HG03571 (cell line): Measurements from ENCODE around the gene SGCA.

Source experiments
- ATAC-seq: cut with Tn5 transposase; IDR thresholded peaks from one replicate; pipeline ENCODE4 v1.9.1; 2021; ENCODE audit not compliant: unreplicated experiment

Gene SGCA

GRCh38 chr17:50134206-50135110, 31.3 kb upstream of the SGCA start:
- no peak for ATAC-seq

GRCh38 chr17:50135316-50136095, 30.3 kb upstream of the SGCA start:
- ATAC-seq: no peak

DNA sequence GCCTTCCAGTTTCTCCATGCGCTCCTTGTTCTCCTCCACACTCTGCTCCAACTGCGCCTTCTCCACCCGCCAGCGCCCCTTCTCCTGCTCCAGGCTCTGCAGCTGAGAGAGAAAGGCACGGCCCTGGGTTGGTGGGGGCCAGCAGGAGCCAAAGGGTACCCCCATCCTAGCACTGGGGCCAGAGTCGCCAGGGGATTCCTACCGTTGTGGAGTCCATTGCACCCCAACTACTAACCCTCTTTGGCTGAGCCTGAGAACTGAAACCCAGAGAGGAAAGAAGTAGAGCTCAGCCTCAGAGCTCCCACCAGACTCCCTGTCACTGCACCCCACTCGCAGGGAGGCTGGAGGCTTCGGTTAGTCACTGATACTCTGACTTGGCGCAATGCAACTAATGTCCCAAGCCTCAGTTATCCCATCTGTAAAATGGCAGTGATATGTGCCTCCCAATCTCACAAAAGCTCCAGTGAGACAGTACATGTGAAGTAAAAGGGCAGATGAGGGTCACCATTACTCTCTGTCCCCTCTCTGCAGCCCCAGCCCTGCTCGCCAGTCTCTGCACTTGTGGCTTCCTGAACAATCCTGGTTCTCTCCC, 29.6 kb upstream of the SGCA start:
- ATAC-seq: no peak

GRCh38 chr17:50137042-50137441, 28.8 kb upstream of the SGCA start:
- ATAC-seq: no peak

DNA sequence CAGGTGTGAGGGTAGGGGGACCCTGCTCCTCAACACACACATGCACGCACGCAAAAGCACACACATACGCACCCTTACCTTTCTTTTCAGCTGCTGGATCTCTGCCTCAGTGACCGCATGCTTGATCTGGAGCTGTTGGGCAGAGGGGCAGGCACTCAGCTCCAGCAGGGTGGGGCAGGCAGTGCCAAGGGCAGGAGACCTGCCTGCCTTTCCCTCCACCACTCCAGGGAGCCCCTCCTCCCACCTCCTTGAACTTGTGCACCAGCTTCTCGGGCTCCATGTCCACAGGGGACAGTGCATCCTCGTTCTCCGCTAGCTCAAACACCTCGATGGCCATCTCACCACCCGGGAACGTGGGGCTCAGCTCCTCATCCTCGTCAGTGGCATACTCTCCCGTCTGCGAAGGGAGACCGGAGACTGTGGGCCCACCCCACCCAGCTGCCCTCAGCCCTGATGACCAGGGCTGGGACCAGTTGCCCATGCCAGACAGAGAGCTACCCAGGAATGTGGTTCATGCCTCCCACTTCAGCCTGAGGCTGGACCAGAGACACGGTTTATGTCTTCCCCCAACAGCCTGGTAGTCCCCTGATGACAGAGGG, 26.5 kb upstream of the SGCA start:
- ATAC-seq: no peak

GRCh38 chr17:50139950-50140885, 25.6 kb upstream of the SGCA start:
- ATAC-seq: no peak

DNA sequence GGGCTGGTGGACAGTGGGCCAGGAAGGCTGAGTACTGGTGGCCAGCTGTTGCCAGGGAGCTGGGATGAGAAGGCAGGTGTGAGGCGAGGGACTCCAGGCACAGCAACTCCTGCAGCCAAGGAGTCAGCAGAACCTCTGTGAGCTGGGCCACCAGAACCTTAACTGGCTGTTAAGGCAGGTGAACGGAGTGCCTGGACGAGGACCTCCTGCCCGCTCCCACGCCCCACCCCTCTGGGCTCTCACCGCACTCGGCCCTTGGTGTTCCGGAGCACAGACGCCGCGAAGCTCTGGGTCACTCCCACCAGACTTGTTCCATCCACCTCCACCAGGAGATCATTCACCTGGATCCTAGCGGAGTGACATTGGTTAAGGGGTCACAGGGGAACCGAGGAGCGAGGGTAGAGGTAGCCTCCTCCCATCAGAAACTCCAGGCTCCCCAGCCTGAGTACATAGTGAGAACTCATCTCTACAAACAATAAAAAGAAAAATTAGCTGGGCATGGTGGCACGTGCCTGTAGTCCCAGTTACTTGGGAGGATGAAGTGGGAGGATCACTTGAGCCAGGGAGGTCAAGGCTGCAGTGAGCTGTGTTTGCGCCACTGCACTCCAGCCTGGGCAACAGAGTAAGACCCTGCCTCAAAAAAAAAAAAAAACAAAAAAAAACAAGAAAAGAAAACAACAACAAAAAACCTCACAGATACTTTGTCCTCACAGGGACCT, 24.6 kb upstream of the SGCA start:
- no peak for ATAC-seq

GRCh38 chr17:50141745-50142110, 24.1 kb upstream of the SGCA start:
- no peak for ATAC-seq

GRCh38 chr17:50143461-50144176, 22.2 kb upstream of the SGCA start:
- ATAC-seq: no peak

- no peak for ATAC-seq
These were observed 21.4 kb upstream of the SGCA start for GRCh38 chr17:50144355-50144754.

GRCh38 chr17:50144845-50145531, 20.8 kb upstream of the SGCA start:
- ATAC-seq: no peak

GRCh38 chr17:50145532-50146229, 20.1 kb upstream of the SGCA start:
- no peak for ATAC-seq

GRCh38 chr17:50146230-50146926, 19.4 kb upstream of the SGCA start:
- ATAC-seq: no peak

DNA sequence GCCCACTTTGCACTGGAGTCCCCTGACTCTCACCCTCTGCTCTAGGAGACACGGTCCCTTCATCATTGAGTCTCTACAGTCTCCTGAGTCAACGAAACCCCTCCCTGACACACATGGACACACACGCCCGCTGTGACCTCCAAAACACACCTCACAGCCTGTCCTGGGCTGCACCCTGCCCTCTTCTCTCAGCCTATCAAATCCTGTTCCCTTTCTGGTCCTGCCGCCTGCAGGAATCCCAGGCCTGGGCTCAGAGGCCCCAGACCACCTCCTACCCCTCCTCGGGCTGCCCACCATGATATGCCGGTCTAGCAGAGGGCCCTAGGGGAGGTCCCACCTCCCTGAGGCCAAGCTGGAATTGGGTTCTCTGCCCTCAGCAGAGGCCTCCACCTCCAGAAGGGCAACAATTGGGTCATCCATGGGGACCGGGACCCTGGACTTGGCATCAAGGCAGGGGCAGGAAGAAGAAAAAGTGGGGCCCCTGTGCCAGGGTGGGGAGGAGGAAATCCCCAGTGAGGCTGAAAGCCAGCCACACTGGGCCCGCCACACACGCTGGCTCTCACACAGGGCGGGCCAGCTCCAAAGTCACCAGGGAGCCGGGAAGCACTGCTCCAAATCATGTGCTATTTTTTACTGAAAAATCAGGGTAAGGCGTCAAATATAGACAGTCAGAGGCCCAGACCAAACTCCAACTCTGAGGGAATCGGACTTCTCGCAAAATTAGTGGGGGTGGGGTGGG, 18.7 kb upstream of the SGCA start:
- ATAC-seq: no peak

- ATAC-seq: no peak
These were observed 18.0 kb upstream of the SGCA start for GRCh38 chr17:50147841-50148225.

DNA sequence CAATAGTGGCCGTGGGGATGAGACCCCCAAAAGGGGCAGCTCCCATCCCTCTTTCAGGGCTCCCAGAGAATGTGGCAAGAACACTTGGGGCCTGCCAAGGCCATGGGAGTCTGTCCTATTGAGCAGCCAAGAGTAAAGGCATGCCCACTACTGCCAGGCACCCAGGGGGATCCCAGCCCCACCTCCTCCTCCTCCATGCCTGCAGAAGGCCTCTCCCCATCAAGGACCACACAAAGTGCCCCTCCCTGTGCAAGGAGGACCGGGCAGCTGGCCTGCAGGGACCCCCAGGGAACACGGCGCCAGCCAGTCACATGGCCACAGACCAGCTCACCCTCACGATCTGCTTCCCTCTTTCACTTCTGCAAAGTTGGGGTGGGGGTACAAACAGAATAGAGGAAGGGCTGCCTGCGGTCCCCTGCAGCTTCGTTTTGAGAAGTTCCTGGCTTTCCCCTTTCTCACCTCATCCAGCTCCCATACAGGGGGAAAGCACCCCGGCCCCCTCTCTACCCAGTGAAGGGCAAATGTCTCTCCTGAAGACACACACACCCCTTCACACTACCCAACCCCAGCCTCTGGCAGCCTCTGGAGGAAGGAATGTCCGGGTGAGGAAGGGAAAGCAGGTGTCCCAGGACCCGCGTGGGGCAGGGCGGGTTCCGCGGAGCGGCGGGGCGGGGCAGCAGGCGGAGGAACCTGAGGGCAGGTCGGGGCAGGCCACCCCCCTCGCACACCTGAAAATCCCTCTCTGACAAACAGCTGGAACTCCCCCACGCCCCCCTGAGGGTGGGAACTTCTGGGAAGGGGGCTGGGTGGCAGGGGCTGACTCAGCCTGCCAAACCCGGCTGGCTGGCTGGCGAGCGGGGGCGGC, 17.3 kb upstream of the SGCA start:
- peak; percentile 29 for ATAC-seq
